Stimulated activated naive CD4-positive, alpha-beta T cell treated with Interleukin-2 at 50 U/mL for 16 hours (primary cell): ENCODE measurements around the gene ACOX2.

Source experiments
- DNase-seq: peaks from one replicate; lab custom pipeline; 2025; lab: John Stamatoyannopoulos, UW

The ACOX2 gene

DNA sequence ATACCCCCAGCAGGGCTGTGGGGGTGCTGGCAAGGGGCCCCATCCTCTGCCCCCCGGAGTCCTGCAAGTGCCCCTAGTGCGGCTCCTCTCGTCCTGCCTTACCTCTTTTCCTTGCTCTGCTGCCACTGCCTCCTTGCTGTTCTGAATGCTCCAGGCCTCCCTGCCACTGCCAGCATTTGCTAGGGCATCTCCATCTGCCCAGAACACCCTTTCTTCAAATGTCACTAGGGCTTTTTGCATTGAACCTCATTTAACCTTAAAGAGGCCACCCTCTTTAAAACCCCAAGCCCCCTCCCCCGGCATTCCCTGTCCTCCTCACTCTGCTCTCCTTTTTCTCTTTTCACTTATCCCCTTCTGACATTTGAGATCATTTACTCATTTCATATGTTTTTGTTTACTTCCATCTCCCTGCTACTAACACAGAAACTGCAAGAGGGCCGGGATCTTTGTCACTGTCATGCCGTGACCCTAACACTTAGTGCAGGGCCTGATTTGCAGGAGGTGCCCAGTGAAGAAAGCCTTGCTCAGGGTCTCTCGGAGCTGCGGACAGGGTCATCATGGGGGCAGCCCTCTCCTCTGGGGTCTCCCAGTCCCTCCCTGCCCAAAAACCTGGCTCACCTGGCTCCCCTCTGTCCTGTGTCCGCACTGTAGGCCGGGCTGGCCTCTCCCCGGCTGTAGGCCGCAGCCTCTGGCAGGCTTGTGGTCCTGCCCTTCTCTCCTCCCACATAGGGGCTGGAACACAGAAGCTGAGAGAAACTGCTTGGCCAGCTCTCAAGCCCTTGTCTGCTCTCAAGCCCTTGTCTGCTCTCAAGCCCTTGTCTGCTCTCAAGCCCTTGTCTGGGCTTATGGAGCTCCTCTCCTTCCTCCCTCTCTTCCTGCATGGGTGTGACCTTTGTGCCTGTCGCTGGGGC is at the start of gene ACOX2:
TSS of gene ACOX2 (minus strand) at position 690 of the 911 bp plus-strand sequence. CDS start 2,084 bp downstream, outside the sequence.
- no peak for DNase-seq

DNA sequence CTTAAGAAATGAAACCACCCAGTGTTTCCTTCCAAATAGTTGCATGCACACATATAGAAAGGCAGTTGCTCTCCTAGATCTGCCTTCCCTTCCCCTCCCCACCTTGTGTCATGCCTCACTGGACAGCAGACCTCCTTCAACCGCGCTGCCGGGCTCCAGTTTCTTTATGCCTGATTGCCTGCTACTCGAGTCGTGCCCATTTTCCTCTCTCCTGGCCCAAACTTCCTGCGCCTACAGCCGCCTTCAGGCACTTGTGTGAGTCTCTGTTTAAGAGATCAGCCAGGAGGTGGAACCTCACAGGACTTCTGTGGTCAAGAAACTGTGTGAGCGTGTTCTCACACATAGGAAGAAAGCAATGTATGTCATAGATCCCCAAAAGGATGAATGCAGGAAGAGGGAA is 49.0 kb upstream of the ACOX2 start:
- no peak for DNase-seq

GRCh38 chr3:58585005-58585786 is 48.2 kb upstream of the ACOX2 start:
- peak; percentile 33 for DNase-seq

GRCh38 chr3:58584690-58585004 is 47.7 kb upstream of the ACOX2 start:
- no peak for DNase-seq

DNA sequence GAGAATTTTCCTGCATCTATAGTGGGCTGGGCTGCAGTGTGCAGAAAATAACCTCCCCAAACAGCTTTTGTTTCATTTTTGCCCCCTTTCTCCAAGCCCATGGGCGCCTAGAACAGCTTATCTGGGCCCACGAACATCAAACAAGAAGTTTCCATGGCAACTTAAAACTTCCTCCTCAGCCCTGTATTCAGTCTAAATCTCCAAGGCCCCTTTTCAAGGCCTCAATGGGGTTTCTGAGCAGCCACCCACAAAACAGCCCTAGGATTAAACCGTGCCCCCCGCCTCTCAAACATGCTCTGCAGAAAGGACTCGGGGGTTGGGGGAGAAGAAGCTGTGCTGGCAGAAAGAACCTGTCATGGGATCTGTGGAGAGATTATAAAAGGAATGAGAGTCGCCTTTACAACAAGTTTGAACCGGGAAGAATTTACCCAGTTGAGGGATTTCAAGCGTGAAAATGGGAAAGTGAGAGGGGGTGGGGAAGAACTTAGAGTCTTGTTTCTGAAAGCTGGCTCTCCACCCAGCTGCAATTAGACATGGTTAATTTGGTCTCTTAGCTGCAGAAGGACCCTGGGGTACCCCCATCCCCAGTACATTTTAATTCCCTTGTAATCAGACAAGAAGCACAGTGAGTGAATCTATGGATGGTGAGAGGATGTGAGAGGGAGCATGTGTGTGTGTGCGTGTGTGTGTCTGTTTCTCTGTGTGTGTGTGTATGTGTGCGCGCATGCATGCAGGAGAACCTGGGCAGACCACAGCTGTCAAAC is 44.5 kb upstream of the ACOX2 start:
- no peak for DNase-seq

- DNase-seq = no peak
Measured at GRCh38 chr3:58580826-58581327, 43.9 kb upstream of the ACOX2 start.

- no peak for DNase-seq
Measured at GRCh38 chr3:58578873-58579272, 41.9 kb upstream of the ACOX2 start.

DNA sequence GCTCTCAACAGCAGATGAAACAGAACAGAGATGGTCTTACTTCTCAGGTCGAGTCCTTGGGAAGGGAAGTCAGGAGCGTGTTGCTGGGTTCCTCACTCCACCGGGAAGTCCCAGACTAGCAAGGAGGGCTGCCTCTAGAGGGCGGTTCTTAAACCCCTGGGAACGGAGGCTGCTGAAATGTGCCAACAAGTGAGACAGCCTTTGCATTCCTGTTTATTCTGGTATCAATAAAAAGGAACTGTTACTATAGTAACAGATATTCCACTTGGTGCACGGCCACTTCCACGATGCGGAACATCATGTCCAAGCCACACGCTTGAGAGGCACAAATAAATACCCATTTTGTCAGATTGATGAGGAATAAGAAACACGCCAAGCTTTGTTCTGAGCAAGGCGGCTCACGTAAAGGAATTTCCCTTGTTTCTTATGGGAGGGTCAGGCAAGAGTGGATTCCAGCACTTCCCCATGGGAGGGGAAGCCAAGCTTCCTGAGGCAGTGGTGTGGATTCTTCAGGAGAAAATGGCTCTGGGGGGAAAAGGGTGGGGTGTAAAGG is 40.4 kb upstream of the ACOX2 start, which contains the start of gene FAM107A:
TSS of gene FAM107A (minus strand) at position 123 of the 553 bp plus-strand sequence. CDS start 7,531 bp downstream, outside the sequence.
- no peak for DNase-seq

GRCh38 chr3:58576716-58577115 is 39.7 kb upstream of the ACOX2 start:
- DNase-seq = no peak

GRCh38 chr3:58575971-58576652 is 39.1 kb upstream of the ACOX2 start:
- no peak for DNase-seq

GRCh38 chr3:58574682-58575081 is 37.7 kb upstream of the ACOX2 start:
- DNase-seq = no peak

DNA sequence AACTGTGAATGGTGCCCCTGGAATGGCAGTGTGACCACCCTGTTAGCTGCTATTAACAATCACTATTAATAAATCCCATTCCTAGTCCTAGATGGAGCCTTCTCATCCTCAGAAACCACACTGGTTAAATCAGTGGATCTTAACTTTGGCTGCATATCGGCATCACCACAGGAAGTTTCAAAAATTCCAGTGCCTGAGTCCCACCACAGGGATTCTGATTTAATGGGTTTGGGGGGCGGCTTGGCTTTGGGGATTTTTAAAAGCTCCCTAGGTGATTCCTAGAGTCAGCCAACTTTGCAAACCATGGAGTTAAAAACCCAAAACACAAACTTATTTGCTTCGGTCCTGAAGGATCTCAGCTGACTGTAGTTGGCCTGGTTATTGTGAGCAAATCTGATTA is 37.1 kb upstream of the ACOX2 start:
- no peak for DNase-seq

GRCh38 chr3:58573640-58574039 is 36.6 kb upstream of the ACOX2 start:
- no peak for DNase-seq

DNA sequence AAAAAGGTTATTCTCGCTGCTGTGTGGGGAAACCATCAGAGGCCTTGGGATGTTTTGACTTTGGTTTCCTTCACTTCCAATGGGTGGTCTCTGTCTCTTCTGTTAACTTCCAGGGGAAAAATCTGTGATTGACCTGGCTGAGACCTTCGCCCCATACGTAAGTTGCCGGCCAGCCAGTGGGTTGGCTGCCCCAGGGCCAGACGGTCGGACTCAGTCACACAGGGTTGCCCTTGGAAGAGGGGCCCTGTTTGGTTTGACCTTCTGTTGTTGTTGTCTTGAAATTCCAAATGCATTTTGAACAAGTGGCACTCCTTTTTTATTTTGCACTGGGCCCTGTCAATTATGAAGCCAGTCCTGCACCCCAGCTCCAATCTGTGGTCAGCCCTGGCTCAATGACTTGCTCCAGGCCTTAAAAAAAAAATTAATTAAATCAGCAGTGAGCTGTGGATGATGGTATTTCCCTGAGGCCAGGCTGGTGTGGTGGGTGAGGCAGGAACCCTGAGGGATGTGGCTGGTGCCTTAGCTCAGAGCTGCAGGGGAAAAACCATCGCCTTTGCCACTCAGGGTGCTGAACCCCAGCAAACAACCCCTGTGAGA is 35.7 kb upstream of the ACOX2 start:
- no peak for DNase-seq

- DNase-seq = no peak
Measured at GRCh38 chr3:58572013-58572633, 35.1 kb upstream of the ACOX2 start.

GRCh38 chr3:58570851-58571250 is 33.9 kb upstream of the ACOX2 start:
- DNase-seq = no peak

- no peak for DNase-seq
Measured at GRCh38 chr3:58569287-58570001, 32.5 kb upstream of the ACOX2 start.

DNA sequence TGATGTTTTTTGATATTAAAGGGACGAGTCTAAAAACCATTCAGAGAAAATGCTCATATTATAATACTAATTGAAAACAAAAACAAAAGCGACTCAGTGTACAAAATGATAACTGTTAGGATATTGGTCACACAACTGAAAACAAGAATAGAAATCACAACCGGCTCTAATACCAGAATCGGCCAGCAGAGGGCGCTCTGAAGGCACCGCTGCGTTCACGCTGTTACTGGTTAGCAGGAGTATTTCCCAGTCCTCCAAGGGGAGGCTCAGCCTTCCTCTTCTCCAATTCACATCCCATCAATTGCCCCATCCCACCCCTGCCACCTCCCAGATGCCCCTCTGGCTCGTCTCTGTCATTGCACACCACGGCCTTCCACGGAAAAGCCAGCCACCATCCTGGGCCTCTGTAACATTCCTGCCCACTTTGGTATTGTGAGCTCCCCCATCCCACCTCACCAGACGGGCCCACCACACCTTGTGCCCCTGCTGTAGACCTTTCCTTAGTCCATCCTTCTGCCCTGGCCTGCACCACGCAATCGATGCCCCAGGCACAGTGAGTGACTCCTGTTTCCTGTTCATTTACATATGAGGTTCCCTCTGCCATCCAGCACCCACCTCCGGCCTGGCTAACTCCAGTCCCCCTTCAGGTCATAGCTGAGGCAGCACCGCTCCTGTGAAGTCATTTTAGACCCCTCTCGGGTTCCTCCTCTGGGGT is 31.7 kb upstream of the ACOX2 start:
- peak; percentile 58 for DNase-seq

GRCh38 chr3:58567251-58567515 is 30.2 kb upstream of the ACOX2 start:
- DNase-seq = no peak
